HEK293T (cell line): ENCODE results near the gene CDH12.

Experiments used
- ARNT ChIP-seq: fragments of 450-650 bp; IDR thresholded peaks from 2 replicates; pipeline ENCODE4 v1.6.1; 2017; ENCODE audit warnings: mild to moderate bottlenecking
- FOXK2 ChIP-seq: fragments of 450-650 bp; IDR thresholded peaks from 2 replicates; pipeline ENCODE4 v1.6.1; 2016; ENCODE audit warnings: mild to moderate bottlenecking
- HDGF ChIP-seq: fragments of 450-650 bp; IDR thresholded peaks from 2 replicates; pipeline ENCODE4 v1.6.1; 2017; ENCODE audit warnings: antibody characterized with exemption, borderline replicate concordance

GRCh38 chr5:21802869-21803490 is 1050.2 kb downstream of the CDH12 start:
- TF ChIP-seq FOXK2: no peak
- TF ChIP-seq ARNT: no peak
- no peak for TF ChIP-seq HDGF
